Middle frontal gyrus (tissue), 1 donor: ENCODE measurements around the gene ESD.
A peak's percentile ranks its signal among the peaks of the same experiment; 100 is the strongest.
"Not testable (repeated sequence)": the region's sequence is repeated elsewhere in the genome, so short reads cannot be mapped to it uniquely, and the experiment has no call there.

Experiments used
- DNase-seq: peaks from one replicate; pipeline ENCODE4 v3.0.0-alpha.2; 2015; ENCODE audit warnings: low spot score; ENCODE audit errors: extremely low spot score

ESD gene

DNA sequence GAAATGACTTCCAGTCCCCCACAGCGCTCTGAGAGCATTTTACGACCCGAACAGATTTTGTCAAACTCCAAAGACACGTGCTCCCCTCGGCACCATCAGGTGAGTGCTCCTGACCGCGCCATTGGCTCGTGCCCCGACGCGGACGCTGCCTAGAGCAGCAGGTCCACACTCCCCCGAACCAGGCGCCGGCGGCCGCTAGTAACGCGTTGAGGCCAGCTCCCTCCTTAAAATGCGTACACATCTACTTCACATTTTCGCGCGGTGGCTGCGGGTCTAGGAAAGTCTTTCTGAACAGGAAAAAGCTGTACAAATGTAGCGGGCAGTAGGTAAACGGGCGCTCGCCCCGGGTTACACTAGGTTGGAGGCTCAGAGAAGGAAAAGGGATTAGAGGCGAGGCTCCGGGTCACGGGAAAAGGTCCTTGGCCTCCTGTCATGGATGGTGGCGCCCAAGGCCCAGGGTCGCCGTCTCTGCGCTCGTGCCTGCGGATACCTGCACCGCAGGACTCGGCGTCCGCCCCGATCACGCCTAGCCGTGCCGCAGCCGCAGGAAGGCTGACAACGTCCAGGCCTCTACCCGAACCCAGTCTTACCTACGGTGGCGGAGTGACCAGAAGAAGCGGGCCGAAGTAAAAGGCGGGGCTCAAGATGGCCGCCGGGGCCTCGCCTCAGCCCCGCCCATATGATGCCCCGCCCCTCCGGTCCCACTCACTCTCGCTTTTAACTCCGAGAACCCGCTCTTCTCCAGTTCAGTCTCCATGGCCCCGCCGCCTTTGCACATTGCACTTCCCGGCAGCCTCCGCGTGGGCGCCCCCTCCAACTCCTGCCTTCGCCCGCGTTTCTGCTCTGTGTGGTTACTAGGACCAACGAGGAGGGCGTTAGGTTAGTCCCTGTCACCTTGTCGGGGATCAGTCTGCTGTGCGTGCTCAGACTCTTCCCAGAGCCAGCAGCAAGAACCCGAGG, at the start of gene ESD:
TSS of gene ESD (minus strand) at position 647 of the 960 bp plus-strand sequence. CDS start 5,748 bp downstream, outside the sequence.
- peak; percentile 81 for DNase-seq

GRCh38 chr13:46846726-46847125, 49.8 kb upstream of the ESD start:
- no peak for DNase-seq

DNA sequence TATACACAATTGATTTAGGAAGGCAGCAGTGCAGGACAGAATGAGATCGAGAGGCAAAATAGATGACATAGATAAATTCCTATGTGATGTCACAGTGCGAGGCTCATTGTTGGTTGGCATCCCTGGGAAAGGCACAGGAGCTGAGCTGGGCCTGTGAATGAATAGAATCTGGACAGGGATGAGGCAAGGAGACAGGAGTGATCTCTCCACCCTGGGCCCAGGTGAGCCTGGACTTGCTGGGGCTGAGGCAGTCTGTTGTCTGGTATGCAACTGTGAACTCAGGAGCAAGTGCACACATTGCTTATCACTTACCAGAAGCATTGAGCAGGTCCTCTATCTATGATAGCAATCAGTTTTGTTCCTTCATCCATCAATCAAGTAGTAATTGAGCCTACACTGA, 48.2 kb upstream of the ESD start:
- no peak for DNase-seq

DNA sequence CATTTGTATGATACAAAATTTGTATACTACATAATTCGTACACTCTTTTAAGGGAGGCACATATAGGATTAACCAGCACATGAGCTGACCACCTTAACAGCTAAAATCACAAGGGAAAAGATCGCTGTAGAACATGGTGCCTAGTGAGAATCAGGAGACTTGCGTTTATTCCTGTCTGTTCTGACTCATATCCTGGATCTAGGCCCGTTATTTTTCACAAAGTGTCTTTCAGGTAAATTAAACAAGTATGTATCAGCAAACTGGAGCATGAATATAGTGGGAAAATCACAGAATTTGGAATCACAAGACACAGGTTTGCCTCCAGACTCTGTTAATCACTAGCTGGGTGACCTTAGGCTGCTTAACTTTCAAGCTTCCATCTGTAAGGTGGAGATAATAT, 47.5 kb upstream of the ESD start:
- no peak for DNase-seq

- DNase-seq = no peak
These were observed 42.4 kb upstream of the ESD start for GRCh38 chr13:46839399-46839798.

GRCh38 chr13:46834657-46835056, 37.7 kb upstream of the ESD start:
- DNase-seq = no peak

- DNase-seq = peak; percentile 66
These were observed 34.7 kb upstream of the ESD start for GRCh38 chr13:46831588-46832194.

- DNase-seq = no peak
These were observed 33.5 kb upstream of the ESD start for GRCh38 chr13:46830405-46831005.

GRCh38 chr13:46822551-46822950, 25.6 kb upstream of the ESD start:
- DNase-seq = no peak

- DNase-seq = no peak
These were observed 21.0 kb upstream of the ESD start for GRCh38 chr13:46817838-46818476.

DNA sequence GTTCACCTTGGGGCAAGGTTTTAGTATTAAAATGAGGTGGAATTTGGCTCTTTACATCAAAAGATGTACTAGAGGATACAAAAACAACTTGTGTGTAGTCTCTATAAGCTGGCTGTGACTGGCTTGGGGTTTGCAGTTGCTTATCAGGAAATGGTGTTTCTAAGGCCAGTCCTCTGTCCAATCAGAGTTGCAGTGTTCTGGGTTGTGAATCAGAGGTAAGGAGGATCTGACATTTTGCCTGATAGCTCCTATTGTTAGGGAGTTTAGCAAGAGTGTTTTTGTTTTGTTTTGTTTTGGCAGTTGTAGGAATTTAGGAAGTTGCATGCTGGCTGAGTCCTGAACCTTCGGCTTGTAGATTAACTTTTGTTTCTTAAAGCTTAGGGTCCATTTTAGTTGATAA, 20.1 kb upstream of the ESD start:
- no peak for DNase-seq

DNA sequence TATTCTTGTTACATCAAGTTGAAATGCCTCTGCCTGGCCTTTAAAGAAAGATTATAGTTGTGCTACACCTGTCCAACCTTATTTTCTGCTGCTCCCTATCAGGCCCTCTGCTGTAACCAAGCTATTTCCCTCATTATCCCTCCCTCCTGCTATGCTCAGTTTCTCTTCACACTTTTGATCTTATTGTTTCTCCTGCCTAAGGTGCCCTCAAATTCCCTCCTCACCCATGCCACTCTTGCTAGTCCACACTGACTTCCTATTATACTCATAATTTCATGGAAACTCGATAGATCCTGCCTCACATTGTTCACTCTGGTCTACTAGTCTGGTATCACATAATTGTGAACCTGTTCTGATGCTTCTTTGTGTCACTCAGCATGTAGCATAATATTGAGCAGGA, 19.4 kb upstream of the ESD start:
- DNase-seq = no peak

GRCh38 chr13:46812301-46812797, 15.4 kb upstream of the ESD start:
- DNase-seq = no peak

DNA sequence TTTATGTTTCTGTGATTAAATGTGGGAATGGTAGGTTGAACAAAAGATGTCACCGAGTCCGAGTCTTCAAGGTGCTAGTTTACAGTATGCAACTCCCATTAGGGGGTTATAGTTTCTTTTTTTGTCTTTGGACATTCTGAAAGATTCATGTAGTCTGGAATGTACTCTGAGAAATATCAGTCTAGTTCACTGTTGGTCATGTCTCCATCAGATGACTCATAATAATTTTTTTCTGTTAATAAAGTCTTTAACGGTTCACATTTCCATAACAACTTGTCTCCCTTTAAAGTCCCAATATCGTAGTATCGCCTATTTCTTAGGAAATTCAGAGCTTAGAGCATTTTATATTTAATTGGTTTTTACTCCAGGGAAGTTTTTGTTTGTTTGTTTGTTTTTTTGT, 13.5 kb upstream of the ESD start:
- DNase-seq = no peak

DNA sequence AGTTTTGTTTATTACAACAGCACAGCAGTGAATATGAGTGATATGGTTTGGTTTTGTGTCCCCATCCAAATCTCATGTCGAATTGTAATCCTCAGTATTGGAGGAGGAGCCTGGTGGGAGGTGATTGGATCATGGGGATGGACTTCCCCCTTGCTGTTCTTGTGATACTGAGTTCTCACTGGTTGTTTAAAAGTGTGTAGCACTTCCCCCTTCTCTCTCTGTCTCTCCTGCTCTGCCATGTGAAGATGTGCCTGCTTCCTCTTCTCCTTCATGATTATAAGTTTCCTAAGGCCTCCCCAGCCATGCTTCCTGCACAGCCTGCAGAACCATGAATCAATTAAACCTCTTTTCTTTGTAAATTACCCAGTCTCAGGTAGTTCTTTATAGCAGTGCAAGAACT, 8.0 kb upstream of the ESD start:
- not testable (repeated sequence) for DNase-seq

- no peak for DNase-seq
These were observed 7.4 kb upstream of the ESD start for GRCh38 chr13:46804391-46804815.

DNA sequence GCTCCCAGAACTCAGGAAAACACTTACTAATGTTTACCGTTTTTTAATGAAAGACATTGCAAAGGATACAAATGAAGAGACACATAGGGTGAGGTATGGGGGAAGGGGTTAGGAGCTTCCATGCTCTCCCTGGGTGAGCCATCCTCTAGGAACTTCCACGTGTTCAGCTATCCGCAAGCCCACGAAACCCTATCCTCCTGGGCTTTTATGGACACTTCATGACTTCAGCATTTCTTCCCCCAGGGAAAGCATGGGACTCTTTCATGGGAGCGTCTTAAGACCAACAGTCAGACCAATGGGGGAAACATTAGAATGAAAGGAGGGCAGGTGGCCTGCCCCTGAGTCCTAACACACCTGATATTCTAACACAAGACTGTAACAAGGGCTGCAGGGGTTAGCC, 6.6 kb upstream of the ESD start:
- no peak for DNase-seq

DNA sequence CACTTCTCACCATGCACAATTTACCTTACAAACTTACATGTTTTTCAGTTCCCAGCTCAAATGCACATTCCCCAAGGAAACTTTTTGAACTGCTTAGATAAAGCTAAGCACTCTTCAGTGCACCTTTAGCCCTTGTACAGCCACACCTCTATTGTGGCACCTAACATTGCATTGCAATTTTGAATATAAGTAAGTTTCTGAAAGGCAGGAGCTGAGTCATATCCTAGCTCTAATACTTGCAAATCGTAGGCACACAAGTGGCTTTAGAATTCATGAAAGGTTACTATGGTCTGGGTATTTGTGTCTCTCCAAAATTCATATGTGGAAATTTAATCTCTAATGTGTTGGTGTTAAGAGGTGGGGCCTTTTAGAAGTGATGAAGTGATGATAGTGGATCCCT, 4.9 kb upstream of the ESD start:
- DNase-seq = no peak

GRCh38 chr13:46799139-46799538, 2.2 kb upstream of the ESD start:
- no peak for DNase-seq

DNA sequence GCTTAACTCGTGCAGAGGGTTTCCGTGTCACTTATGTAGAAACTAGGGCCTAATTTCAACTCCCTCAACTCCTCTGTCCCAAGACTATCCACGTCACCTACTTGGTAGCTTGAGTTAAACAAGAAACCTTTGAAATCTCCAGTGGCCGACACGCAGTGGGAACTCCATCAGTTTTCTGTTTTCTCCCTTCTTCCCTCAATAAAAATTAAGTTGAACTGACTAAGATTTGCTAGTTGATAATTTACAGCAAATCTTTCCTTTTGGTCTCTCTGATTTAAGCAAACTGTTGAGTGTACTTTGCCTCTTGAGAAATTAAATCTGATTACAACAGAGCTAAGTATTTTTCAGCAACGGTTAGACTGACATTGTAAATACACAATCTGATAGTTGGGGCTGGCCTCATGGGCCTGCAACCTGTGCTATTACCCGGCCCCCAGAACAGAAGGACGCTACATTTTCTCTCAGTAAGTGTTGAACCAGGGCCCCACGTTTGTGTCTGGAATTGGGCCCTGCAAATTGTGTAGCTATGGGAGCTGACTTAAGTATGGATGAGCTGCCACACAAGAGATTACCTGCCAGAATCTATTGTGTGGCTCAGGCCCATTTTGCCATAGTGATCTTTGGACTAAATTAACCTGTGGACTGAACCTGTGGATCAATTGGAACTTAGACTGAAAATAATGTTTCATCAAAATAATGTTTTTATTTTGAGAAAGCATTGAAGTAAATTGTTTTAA, 708 bp upstream of the ESD start:
- DNase-seq = no peak

- no peak for DNase-seq
These were observed 839 bp downstream of the ESD start for GRCh38 chr13:46796129-46796514.
